Measurements from ENCODE around the gene ST6GALNAC3.

The ST6GALNAC3 gene

GRCh38 chr1:76146184-76146583 is 71.6 kb downstream of the ST6GALNAC3 start:
- DNase-seq = no peak

GRCh38 chr1:76147917-76148316 is 73.4 kb downstream of the ST6GALNAC3 start:
- DNase-seq = no peak

- no peak for DNase-seq
Observed at GRCh38 chr1:76148460-76148859, 73.9 kb downstream of the ST6GALNAC3 start.

GRCh38 chr1:76153841-76154205 is 79.3 kb downstream of the ST6GALNAC3 start:
- DNase-seq = no peak

- DNase-seq = peak; percentile 30
Observed at GRCh38 chr1:76154206-76154956, 79.8 kb downstream of the ST6GALNAC3 start.

- no peak for DNase-seq
Observed at GRCh38 chr1:76156987-76157386, 82.4 kb downstream of the ST6GALNAC3 start.

GRCh38 chr1:76158126-76158525 is 83.6 kb downstream of the ST6GALNAC3 start:
- DNase-seq = no peak

GRCh38 chr1:76160225-76160624 is 85.7 kb downstream of the ST6GALNAC3 start:
- DNase-seq = no peak

GRCh38 chr1:76161451-76161850 is 86.9 kb downstream of the ST6GALNAC3 start:
- no peak for DNase-seq

GRCh38 chr1:76162254-76162653 is 87.7 kb downstream of the ST6GALNAC3 start:
- DNase-seq = no peak

GRCh38 chr1:76164165-76164564 is 89.6 kb downstream of the ST6GALNAC3 start:
- DNase-seq = no peak

- DNase-seq = no peak
Observed at GRCh38 chr1:76170084-76170483, 95.5 kb downstream of the ST6GALNAC3 start.

- DNase-seq = no peak
Observed at GRCh38 chr1:76170513-76170912, 96.0 kb downstream of the ST6GALNAC3 start.

- no peak for DNase-seq
Observed at GRCh38 chr1:76176000-76176399, 101.5 kb downstream of the ST6GALNAC3 start.

- DNase-seq = no peak
Observed at GRCh38 chr1:76177615-76178014, 103.1 kb downstream of the ST6GALNAC3 start.

- no peak for DNase-seq
Observed at GRCh38 chr1:76179219-76179698, 104.7 kb downstream of the ST6GALNAC3 start.

GRCh38 chr1:76185207-76185606 is 110.7 kb downstream of the ST6GALNAC3 start:
- no peak for DNase-seq

- DNase-seq = no peak
Observed at GRCh38 chr1:76186554-76187170, 112.1 kb downstream of the ST6GALNAC3 start.

- DNase-seq = no peak
Observed at GRCh38 chr1:76187436-76187835, 112.9 kb downstream of the ST6GALNAC3 start.

- no peak for DNase-seq
Observed at GRCh38 chr1:76189310-76189709, 114.8 kb downstream of the ST6GALNAC3 start.

- no peak for DNase-seq
Observed at GRCh38 chr1:76190749-76191424, 116.3 kb downstream of the ST6GALNAC3 start.

GRCh38 chr1:76191561-76191960 is 117.0 kb downstream of the ST6GALNAC3 start:
- no peak for DNase-seq

- no peak for DNase-seq
Observed at GRCh38 chr1:76198452-76198851, 123.9 kb downstream of the ST6GALNAC3 start.

- DNase-seq = no peak
Observed at GRCh38 chr1:76202670-76203069, 128.1 kb downstream of the ST6GALNAC3 start.

Measured in NCI-H2029 (cell line).